Measurements from ENCODE around the gene TMEM184B. TPM values are rescaled to one million over a fixed set of nuclear protein-coding genes. Genes with fewer than 3 reads are reported as not detected.

The TMEM184B gene
- total RNA-seq, 4 donors from 2014 or later: 39.4 to 108 (median 75.3) TPM

DNA sequence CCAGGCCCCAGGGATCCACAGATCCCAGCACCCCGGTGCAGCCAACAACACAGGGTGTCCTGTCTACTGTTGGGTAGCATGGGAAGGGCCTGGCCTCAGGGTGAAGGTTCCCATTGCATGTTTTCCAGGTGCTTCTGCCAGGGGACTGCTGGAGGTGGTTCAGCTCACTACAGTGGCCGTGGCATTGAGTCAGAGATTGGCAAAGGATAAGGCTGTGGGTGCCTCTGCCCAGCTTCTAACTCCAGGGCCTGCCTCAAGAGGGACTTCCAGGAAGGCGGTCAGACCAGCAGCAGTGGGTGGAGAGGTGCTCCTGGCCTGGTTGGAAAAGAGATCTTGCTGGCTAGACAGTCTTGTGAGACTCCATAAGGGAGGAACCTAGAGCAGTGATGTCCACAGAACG is 23.6 kb upstream of the TMEM184B start:
- 68% methylated on average over 3 of the region's 4 CpGs for WGBS
- TF ChIP-seq EP300 (IDR thresholded peaks at IDR 0.05) (no peak), POLR2AphosphoS5 (IDR thresholded peaks at IDR 0.05) (no peak), POLR2A (IDR thresholded peaks at IDR 0.05; ENCODE audit: low read depth) (no peak)
- TF ChIP-seq, protein P1, sequence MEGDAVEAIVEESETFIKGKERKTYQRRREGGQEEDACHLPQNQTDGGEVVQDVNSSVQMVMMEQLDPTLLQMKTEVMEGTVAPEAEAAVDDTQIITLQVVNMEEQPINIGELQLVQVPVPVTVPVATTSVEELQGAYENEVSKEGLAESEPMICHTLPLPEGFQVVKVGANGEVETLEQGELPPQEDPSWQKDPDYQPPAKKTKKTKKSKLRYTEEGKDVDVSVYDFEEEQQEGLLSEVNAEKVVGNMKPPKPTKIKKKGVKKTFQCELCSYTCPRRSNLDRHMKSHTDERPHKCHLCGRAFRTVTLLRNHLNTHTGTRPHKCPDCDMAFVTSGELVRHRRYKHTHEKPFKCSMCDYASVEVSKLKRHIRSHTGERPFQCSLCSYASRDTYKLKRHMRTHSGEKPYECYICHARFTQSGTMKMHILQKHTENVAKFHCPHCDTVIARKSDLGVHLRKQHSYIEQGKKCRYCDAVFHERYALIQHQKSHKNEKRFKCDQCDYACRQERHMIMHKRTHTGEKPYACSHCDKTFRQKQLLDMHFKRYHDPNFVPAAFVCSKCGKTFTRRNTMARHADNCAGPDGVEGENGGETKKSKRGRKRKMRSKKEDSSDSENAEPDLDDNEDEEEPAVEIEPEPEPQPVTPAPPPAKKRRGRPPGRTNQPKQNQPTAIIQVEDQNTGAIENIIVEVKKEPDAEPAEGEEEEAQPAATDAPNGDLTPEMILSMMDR (IDR thresholded peaks at IDR 0.05): no peak
- H3K27ac ChIP-seq (replicated peaks in 1 of 4): no peak overlapping the region
- peaks cover 8 to 26% (median 16%) of the 10 kb centered on the region in 4 donors for H3K4me1 ChIP-seq
- DNase-seq (ENCODE audit: extremely low spot score): no peak
- peaks cover 88 to 100% (median 97%) of the 10 kb centered on the region in 4 donors for H3K36me3 ChIP-seq
- intact Hi-C loops (cut with DNase I): no loop called here
- no peak overlapping the region for H3K4me3 ChIP-seq
- no peaks in the 10 kb centered on the region for H3K9me3 ChIP-seq
- no peaks in the 10 kb centered on the region for H3K27me3 ChIP-seq

DNA sequence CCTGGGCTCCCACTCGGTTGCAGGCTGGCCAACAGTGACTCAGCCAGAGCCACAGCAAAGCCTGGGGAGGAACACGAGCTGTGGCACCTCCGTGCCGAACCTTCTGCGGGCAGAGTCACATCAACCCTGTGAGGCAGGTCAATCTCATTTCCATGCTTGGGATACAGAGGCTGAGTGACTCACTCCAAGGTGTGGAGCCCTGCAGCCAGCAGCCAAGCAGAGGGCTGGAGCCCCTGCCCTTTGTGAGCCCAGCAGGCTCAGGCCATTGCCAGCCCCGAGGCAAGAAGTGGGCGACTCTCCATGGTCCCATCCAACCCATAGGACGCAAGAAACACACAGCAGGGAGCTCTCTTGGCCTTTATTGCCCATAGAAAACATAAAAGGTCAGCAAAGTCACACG is 23.1 kb upstream of the TMEM184B start:
- no peak for DNase-seq (ENCODE audit: extremely low spot score)
- H3K27me3 ChIP-seq: no peaks in the 10 kb centered on the region
- no peak overlapping the region for H3K4me3 ChIP-seq
- H3K9me3 ChIP-seq: no peaks in the 10 kb centered on the region
- peaks cover 83 to 100% (median 97%) of the 10 kb centered on the region in 4 donors for H3K36me3 ChIP-seq
- H3K27ac ChIP-seq (replicated peaks in 1 of 4): peak overlapping the region in 1 of 4 donors; percentile 36
- TF ChIP-seq POLR2A (IDR thresholded peaks at IDR 0.05; ENCODE audit: low read depth) (no peak), EP300 (IDR thresholded peaks at IDR 0.05) (no peak), POLR2AphosphoS5 (IDR thresholded peaks at IDR 0.05) (no peak)
- TF ChIP-seq, protein P1 (IDR thresholded peaks at IDR 0.05): no peak
- intact Hi-C loops (cut with DNase I): no loop called here
- WGBS: 89% methylated on average over 5 of the region's 9 CpGs
- H3K4me1 ChIP-seq: peaks cover 8 to 27% (median 16%) of the 10 kb centered on the region in 4 donors

DNA sequence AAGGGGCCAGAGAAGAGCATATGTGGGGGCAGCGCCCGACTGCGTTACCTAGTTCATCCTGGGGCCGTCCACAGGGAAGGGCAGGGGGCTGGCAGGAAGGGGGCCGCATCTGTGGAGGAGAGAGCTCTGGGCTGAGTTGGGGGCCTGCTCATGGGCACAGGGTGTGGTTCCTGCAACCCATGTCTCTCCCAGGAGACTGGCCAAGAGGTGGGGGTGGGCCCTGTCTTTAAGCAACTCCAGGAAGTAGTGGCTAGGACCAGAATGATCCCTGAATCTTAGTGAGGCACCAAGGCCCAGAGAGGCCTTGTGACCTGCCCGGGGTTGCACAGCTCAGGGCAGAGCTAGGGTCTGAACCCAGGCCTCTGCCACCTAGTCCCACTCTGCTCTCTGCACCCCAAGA is 22.5 kb upstream of the TMEM184B start:
- Histone ChIP-seq H3K27me3 (no peaks in the 10 kb centered on the region), H3K36me3 (peaks cover 77 to 98% (median 95%) of the 10 kb centered on the region in 4 donors), H3K4me3 (no peak overlapping the region), H3K4me1 (peaks cover 8 to 27% (median 13%) of the 10 kb centered on the region in 4 donors), H3K9me3 (no peaks in the 10 kb centered on the region), H3K27ac (replicated peaks in 1 of 4) (peak overlapping the region in 2 of 4 donors; percentile 36 to 49)
- 100% methylated on average over 1 of the region's 6 CpGs for WGBS
- TF ChIP-seq POLR2A (IDR thresholded peaks at IDR 0.05; ENCODE audit: low read depth) (no peak), POLR2AphosphoS5 (IDR thresholded peaks at IDR 0.05) (no peak), EP300 (IDR thresholded peaks at IDR 0.05) (no peak)
- TF ChIP-seq, protein P1 (IDR thresholded peaks at IDR 0.05): no peak
- no peak for DNase-seq (ENCODE audit: extremely low spot score)
- intact Hi-C loops (cut with DNase I): no loop called here

DNA sequence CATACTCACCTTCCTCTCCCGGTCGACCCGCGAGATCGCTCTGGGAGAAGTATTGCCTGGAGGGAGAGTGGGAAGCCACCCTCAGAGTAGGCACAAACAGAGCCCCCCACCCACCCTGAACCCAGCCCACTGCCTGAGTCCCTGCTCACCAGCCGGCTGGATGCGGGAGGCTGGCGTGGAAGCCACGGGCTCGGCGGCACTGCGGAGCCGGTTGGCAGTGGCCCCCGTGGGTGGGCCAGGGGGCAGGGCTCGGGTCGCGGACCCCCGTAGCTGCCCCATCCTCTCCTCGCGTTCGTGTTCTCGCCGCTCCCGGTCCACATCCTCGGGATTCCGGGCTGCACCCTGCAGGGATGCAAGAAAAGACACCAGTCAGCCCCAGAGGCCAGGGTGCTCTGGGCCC is 21.4 kb upstream of the TMEM184B start:
- no peak for DNase-seq (ENCODE audit: extremely low spot score)
- Histone ChIP-seq H3K4me1 (peaks cover 4 to 27% (median 13%) of the 10 kb centered on the region in 4 donors), H3K36me3 (peaks cover 66 to 96% (median 94%) of the 10 kb centered on the region in 4 donors), H3K4me3 (no peak overlapping the region), H3K9me3 (no peaks in the 10 kb centered on the region), H3K27ac (replicated peaks in 1 of 4) (peak overlapping the region; percentile 49 to 69 (median 59)), H3K27me3 (no peaks in the 10 kb centered on the region)
- intact Hi-C loops (cut with DNase I): no loop called here
- 87% methylated on average over 17 of the region's 26 CpGs for WGBS
- no peak for TF ChIP-seq POLR2AphosphoS5 (IDR thresholded peaks at IDR 0.05)
- no peak for TF ChIP-seq POLR2A (IDR thresholded peaks at IDR 0.05; ENCODE audit: low read depth)
- TF ChIP-seq EP300 (IDR thresholded peaks at IDR 0.05): no peak
- TF ChIP-seq, protein P1 (IDR thresholded peaks at IDR 0.05): no peak

DNA sequence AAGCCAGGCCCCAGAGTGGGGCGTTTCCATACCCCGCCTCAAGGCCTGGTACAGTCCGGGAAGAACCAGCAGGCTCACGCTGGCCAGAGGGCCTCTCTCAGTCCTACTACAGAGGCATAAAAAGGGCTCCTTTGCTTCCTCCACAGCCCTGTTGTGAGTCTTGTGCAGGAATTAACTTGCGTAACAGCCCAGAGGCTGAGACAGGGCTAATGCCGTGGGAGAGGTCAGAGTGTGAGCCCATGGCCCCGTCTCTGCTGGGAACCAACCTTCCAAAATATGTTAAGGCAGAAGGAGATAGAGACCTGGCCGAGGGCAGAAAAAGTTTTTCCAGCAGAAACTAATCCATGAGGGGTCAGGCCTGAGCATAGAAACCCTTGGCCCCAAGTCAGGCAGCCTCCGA is 19.9 kb upstream of the TMEM184B start:
- 70% methylated on average over 9 of the region's 9 CpGs for WGBS
- peak overlapping the region; percentile 52 to 69 (median 68) for H3K27ac ChIP-seq (replicated peaks in 1 of 4)
- TF ChIP-seq, protein P1 (IDR thresholded peaks at IDR 0.05): no peak
- TF ChIP-seq POLR2AphosphoS5 (IDR thresholded peaks at IDR 0.05) (peak in 1 of 2 donors; percentile 21), POLR2A (IDR thresholded peaks at IDR 0.05; ENCODE audit: low read depth) (no peak), EP300 (IDR thresholded peaks at IDR 0.05) (no peak)
- intact Hi-C loops (cut with DNase I): no loop called here
- H3K9me3 ChIP-seq: no peaks in the 10 kb centered on the region
- no peak for DNase-seq (ENCODE audit: extremely low spot score)
- no peaks in the 10 kb centered on the region for H3K27me3 ChIP-seq
- H3K36me3 ChIP-seq: peaks cover 51 to 90% (median 87%) of the 10 kb centered on the region in 4 donors
- H3K4me3 ChIP-seq: no peak overlapping the region
- peaks cover 4 to 27% (median 13%) of the 10 kb centered on the region in 4 donors for H3K4me1 ChIP-seq
